Loucy (cell line): ENCODE data around the gene EPHA8.

Experiments used
- H2AFZ ChIP-seq: fragments of 200-600 bp; sonication (generic); 2 replicates; pipeline ENCODE4 v1.6.0; 2016; ENCODE audit warnings: antibody characterized with exemption, mild to moderate bottlenecking, low read length, moderate library complexity
- H3F3A ChIP-seq: fragments of 200-600 bp; 2 replicates; pipeline ENCODE4 v1.6.0; 2016; ENCODE audit warnings: antibody characterized with exemption, low read depth, mild to moderate bottlenecking
- H3K27me3 ChIP-seq: fragments of 200-600 bp; sonication (generic); 2 replicates; pipeline ENCODE4 v1.6.1; 2014; ENCODE audit warnings: low read length, mild to moderate bottlenecking; ENCODE audit not compliant: insufficient read depth, poor library complexity, severe bottlenecking
- H3K36me3 ChIP-seq: fragments of 200-600 bp; sonication (generic); 2 replicates; pipeline ENCODE4 v1.6.1; 2016; ENCODE audit warnings: low read length; ENCODE audit not compliant: insufficient read depth
- H3K4me1 ChIP-seq: fragments of 200-600 bp; sonication (generic); 2 replicates; pipeline ENCODE4 v1.5.1; 2014; ENCODE audit warnings: low read length, mild to moderate bottlenecking; ENCODE audit not compliant: insufficient read depth, poor library complexity, severe bottlenecking
- H3K4me2 ChIP-seq: fragments of 200-600 bp; sonication (generic); 2 replicates; pipeline ENCODE4 v1.6.0; 2014; ENCODE audit warnings: antibody characterized with exemption, low read length, low read depth, mild to moderate bottlenecking; ENCODE audit not compliant: poor library complexity, severe bottlenecking
- H3K4me3 ChIP-seq: fragments of 200-600 bp; sonication (generic); 2 replicates; pipeline ENCODE4 v1.5.1; 2014; ENCODE audit warnings: low read length, mild to moderate bottlenecking, mixed read lengths; ENCODE audit not compliant: poor library complexity, severe bottlenecking
- H3K79me2 ChIP-seq: fragments of 200-600 bp; sonication (generic); 2 replicates; pipeline ENCODE4 v1.6.1; 2014; ENCODE audit warnings: low read length; ENCODE audit not compliant: insufficient read depth
- H3K9ac ChIP-seq: fragments of 200-600 bp; sonication (generic); 2 replicates; pipeline ENCODE4 v1.6.0; 2014; ENCODE audit warnings: mild to moderate bottlenecking, low read depth, low read length, moderate library complexity; ENCODE audit not compliant: poor library complexity, severe bottlenecking
- H3K9me2 ChIP-seq: fragments of 200-600 bp; sonication (generic); replicated peaks from 2 replicates; pipeline ENCODE4 v1.6.1; 2016; ENCODE audit warnings: low read depth, low read length, mixed read lengths
- H3K9me3 ChIP-seq: fragments of 200-600 bp; sonication (generic); 2 replicates; pipeline ENCODE4 v1.6.1; 2014; ENCODE audit warnings: mild to moderate bottlenecking, antibody characterized with exemption, low read length, low read depth; ENCODE audit not compliant: insufficient read depth
- H4K20me1 ChIP-seq: fragments of 200-600 bp; sonication (generic); 2 replicates; pipeline ENCODE4 v1.6.0; 2014; ENCODE audit warnings: antibody characterized with exemption, low read length, mild to moderate bottlenecking; ENCODE audit not compliant: insufficient read depth, poor library complexity, severe bottlenecking
- CTCF ChIP-seq: fragments of 200-600 bp; sonication (generic); conservative IDR thresholded peaks from 2 replicates; pipeline ENCODE4 v1.5.1; 2014; ENCODE audit warnings: mild to moderate bottlenecking, antibody characterized with exemption, low read length
- EZH2phosphoT487 ChIP-seq: fragments of 200-600 bp; IDR thresholded peaks from 2 replicates; pipeline ENCODE4 v1.6.1; 2018; ENCODE audit warnings: antibody characterized with exemption, mild to moderate bottlenecking, moderate library complexity, borderline replicate concordance

The EPHA8 gene

GRCh38 chr1:22592051-22592450, 28.8 kb downstream of the EPHA8 start:
- no peak overlapping the region for H3K9ac ChIP-seq
- no peaks in the 10 kb centered on the region for H3K9me3 ChIP-seq
- no peak overlapping the region for H3K4me3 ChIP-seq
- no peak overlapping the region for H3K4me2 ChIP-seq
- H3K36me3 ChIP-seq: no peaks in the 10 kb centered on the region
- no peaks in the 10 kb centered on the region for H3K79me2 ChIP-seq
- no peak overlapping the region for H2AFZ ChIP-seq
- no peaks in the 10 kb centered on the region for H3K4me1 ChIP-seq
- no peaks in the 10 kb centered on the region for H3K9me2 ChIP-seq
- no peaks in the 10 kb centered on the region for H3F3A ChIP-seq
- TF ChIP-seq EZH2phosphoT487 (no peak), CTCF (no peak)
- H4K20me1 ChIP-seq: no peaks in the 10 kb centered on the region
- H3K27me3 ChIP-seq: no peaks in the 10 kb centered on the region

GRCh38 chr1:22592919-22593790, 29.9 kb downstream of the EPHA8 start:
- H3K9me2 ChIP-seq: no peaks in the 10 kb centered on the region
- no peak overlapping the region for H2AFZ ChIP-seq
- H3K4me3 ChIP-seq: no peak overlapping the region
- H3K79me2 ChIP-seq: no peaks in the 10 kb centered on the region
- no peaks in the 10 kb centered on the region for H4K20me1 ChIP-seq
- no peaks in the 10 kb centered on the region for H3K9me3 ChIP-seq
- no peaks in the 10 kb centered on the region for H3F3A ChIP-seq
- no peak for TF ChIP-seq CTCF
- no peak for TF ChIP-seq EZH2phosphoT487
- no peak overlapping the region for H3K9ac ChIP-seq
- H3K4me2 ChIP-seq: no peak overlapping the region
- H3K4me1 ChIP-seq: no peaks in the 10 kb centered on the region
- no peaks in the 10 kb centered on the region for H3K27me3 ChIP-seq
- H3K36me3 ChIP-seq: no peaks in the 10 kb centered on the region

GRCh38 chr1:22594396-22594795, 31.1 kb downstream of the EPHA8 start:
- H2AFZ ChIP-seq: no peak overlapping the region
- H3K4me1 ChIP-seq: no peaks in the 10 kb centered on the region
- H3K4me3 ChIP-seq: no peak overlapping the region
- no peaks in the 10 kb centered on the region for H3K9me2 ChIP-seq
- H3F3A ChIP-seq: no peaks in the 10 kb centered on the region
- H3K9ac ChIP-seq: no peak overlapping the region
- no peaks in the 10 kb centered on the region for H4K20me1 ChIP-seq
- H3K36me3 ChIP-seq: no peaks in the 10 kb centered on the region
- no peak overlapping the region for H3K4me2 ChIP-seq
- no peaks in the 10 kb centered on the region for H3K79me2 ChIP-seq
- H3K27me3 ChIP-seq: no peaks in the 10 kb centered on the region
- no peaks in the 10 kb centered on the region for H3K9me3 ChIP-seq
- TF ChIP-seq CTCF (no peak), EZH2phosphoT487 (no peak)
